Epidermal melanocyte (primary cell): ENCODE results near the gene ACADS.

Source experiments
- DNase-seq: peaks from one replicate; pipeline ENCODE4 v3.0.0; 2011; ENCODE audit warnings: low spot score; ENCODE audit not compliant: insufficient read length

The ACADS gene

GRCh38 chr12:120725659-120726509 lies at the start of gene ACADS:
Gene ACADS (plus strand): TSS chr12:120725826. CDS start chr12:120725886, 60 bp downstream.
- peak; percentile 98 for DNase-seq

- DNase-seq = no peak
Measured at GRCh38 chr12:120677765-120678473, 47.7 kb upstream of the ACADS start.

GRCh38 chr12:120678572-120678971 lies 47.1 kb upstream of the ACADS start:
- no peak for DNase-seq

- DNase-seq = no peak
Measured at GRCh38 chr12:120680165-120680738, 45.4 kb upstream of the ACADS start.

- DNase-seq = no peak
Measured at GRCh38 chr12:120684523-120684932, 41.1 kb upstream of the ACADS start.

GRCh38 chr12:120685522-120685921 lies 40.1 kb upstream of the ACADS start:
- no peak for DNase-seq

GRCh38 chr12:120686151-120686689 lies 39.4 kb upstream of the ACADS start:
- DNase-seq = peak; percentile 67

GRCh38 chr12:120686690-120687577 lies 38.7 kb upstream of the ACADS start, which contains the start of gene MLEC:
Gene MLEC (plus strand): TSS chr12:120687149. CDS start chr12:120687297, 148 bp downstream.
- DNase-seq = peak; percentile 91

- DNase-seq = no peak
Measured at GRCh38 chr12:120687578-120688289, 37.9 kb upstream of the ACADS start.

GRCh38 chr12:120688527-120689071 lies 37.0 kb upstream of the ACADS start:
- DNase-seq = no peak

GRCh38 chr12:120689397-120690082 lies 36.1 kb upstream of the ACADS start:
- no peak for DNase-seq

- no peak for DNase-seq
Measured at GRCh38 chr12:120690083-120690450, 35.6 kb upstream of the ACADS start.

GRCh38 chr12:120690978-120691377 lies 34.6 kb upstream of the ACADS start:
- no peak for DNase-seq

- DNase-seq = no peak
Measured at GRCh38 chr12:120692524-120693033, 33.0 kb upstream of the ACADS start.

GRCh38 chr12:120693848-120694247 lies 31.8 kb upstream of the ACADS start:
- DNase-seq = no peak

GRCh38 chr12:120696626-120697025 lies 29.0 kb upstream of the ACADS start:
- no peak for DNase-seq

GRCh38 chr12:120697344-120697743 lies 28.3 kb upstream of the ACADS start:
- DNase-seq = no peak

- DNase-seq = no peak
Measured at GRCh38 chr12:120698665-120699064, 27.0 kb upstream of the ACADS start.

GRCh38 chr12:120699553-120699952 lies 26.1 kb upstream of the ACADS start:
- no peak for DNase-seq
